T-helper 1 cell treated with Interleukin-12 subunit alpha and Interleukin-12 subunit beta and Interleukin-4 antibody, amounts not matched to agents 30 ng/mL and 1 ng/mL, for 36 hours (primary cell): ENCODE results near the gene SNX22. TPM values are rescaled to one million over a fixed set of nuclear protein-coding genes. Genes with fewer than 3 reads are reported as not detected.

Experiments
- intact Hi-C: fragments of 100-400 bp; cut with micrococcal nuclease; formaldehyde crosslinking; loops from one replicate; pipeline ENCODE4 v1.15.1; 2024
- total RNA-seq: library from RNA; stranded (reverse); gene quantifications from 2 replicates; pipeline ENCODE4 v1.2.3, GENCODE V29; 2022

Gene SNX22
- total RNA-seq, 1 donor from 2014 or later: 0.37 TPM

DNA sequence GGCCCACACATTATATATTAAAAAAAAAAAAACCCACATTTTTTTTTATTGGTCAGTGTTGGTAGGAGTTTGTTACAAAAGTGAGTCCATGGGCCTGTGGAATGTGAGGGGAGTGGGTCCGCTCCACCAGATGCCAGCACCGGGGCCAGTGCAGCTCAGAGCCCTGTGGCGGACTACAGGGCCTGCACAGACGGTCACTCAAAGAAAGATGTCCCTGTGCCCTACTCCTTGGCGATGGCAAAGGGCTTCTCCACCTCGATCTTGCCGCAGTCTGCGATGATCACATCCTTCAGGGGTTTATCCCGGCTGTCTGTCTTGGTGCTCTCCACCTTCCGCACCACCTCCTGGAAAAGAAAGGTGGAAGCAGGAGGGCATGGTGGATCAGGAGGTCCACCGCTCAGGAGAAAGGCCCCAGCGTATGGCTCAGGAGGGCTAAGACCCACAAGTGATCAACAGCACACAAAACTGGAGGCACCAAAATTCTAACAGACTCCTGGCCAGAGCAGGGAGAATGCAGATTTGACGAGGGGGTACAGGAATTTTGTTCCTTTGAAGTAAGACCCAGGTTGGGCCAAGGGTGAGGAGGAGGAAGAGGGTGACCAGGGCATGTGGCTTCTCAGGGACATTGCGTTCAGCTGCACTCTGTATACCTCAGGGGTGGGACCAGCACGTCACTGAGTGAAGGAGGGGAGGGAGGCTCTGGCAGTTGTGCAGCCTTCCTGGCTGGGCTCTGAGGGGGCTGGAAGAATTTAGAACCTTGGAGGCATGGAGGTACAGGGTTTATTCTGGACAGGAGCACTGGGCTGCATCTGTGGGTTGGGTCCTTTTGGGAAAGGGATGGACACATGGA, 4.5 kb downstream of the SNX22 start:
- intact Hi-C loops: no loop called here

DNA sequence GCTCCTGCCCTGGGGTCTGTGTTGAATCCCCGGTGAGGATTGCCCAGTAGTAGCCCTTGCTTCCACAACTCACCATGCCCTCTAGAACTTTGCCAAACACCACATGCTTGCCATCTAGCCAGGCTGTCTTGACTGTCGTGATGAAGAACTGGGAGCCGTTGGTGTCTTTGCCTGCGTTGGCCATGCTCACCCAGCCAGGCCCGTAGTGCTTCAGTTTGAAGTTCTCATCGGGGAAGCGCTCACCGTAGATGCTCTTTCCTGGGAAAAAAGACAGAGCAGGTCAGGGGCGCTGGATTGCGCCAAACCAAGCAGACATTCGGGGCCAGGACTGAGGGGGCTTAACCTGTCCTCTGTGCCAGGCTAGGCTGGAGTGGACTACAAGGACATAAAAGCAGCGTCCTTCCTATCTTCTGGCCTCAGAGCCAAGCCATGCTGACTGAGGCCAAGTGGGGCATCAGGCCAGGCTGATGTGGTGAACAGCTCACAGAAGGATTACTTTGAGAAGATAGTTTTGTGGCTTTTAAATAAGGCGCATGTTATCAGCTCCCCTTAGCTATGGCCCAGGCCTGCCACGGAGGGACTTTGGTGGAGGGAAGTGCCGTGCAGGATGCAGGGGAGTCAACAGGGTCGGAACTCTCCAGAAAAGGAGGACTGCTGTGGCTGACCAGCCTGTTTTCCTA, 5.3 kb downstream of the SNX22 start:
- intact Hi-C loops: no loop called here

GRCh38 chr15:64157599-64158125, 6.1 kb downstream of the SNX22 start:
- intact Hi-C loops: no loop called here

DNA sequence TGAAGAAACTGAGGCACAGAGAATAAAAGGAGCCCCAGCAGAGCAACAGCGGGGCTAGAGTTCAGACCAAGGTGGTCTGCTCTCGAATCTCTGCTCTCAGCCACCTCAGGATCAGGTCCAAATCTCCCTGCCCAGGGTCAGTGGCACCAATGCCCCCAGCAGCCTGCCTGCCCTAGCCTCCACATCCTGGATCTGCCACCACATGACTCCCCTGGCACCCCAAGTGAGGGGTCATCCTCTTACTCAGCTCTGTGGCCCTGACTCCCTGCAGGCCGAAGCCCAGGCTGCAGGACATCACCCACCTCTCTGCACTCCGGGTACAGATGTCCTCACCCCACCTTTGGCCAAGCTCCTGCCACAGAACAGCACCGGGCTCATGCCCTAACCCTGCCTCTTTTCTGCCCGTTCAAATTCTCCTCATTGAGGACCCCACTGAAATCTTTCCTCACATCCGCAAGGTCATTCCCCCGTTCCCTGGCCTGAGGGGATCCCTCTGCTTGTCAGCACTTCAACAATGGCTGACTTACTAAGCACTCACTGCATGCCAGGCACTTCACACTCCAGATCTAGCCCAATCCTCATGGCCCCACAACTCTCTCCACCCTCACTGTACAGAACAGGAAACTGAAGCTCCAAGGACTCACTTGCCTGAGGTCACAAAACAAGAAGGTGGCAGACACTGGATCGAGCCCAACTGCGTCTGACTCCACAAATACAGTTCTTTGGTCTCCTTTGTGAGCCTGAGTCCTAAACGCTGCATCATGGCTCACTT, 7.0 kb downstream of the SNX22 start:
- intact Hi-C loops: no loop called here

GRCh38 chr15:64161688-64162477, 10.4 kb downstream of the SNX22 start:
- intact Hi-C loops: loop anchor here (2.0 to 10.0 kb wide), 7 partner anchors 85 to 1133 kb away; partner anchors contain the start of genes RNU5A-1 and ZNF609

DNA sequence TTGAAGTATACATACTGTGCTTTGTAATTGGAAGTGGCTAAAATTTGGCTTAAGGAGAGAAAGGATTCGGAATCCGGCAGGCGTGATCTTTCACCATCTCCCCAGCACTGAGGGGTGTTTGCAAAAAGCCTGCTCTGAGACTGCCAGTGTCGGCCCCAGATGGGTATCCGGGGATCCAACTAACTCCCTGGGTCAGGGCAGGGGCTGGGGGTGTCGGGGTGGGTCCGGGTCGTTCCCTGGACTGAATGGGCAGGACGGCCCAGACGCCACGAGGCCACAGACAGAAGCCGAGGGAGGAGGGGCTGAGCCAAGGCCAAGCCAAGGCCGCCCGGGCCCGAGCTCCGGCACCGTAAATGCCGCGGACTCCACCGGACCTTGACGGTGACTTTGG, 10.9 kb downstream of the SNX22 start:
- intact Hi-C loops: loop anchor here (2.0 to 10.0 kb wide), 7 partner anchors 84 to 1132 kb away; partner anchors contain the start of genes RNU5A-1 and ZNF609

GRCh38 chr15:64162869-64163658, 11.5 kb downstream of the SNX22 start, which contains the start of gene PPIB:
TSS of gene PPIB (minus strand) at chr15:64163022. CDS start at chr15:64162986, 36 bp downstream.
- intact Hi-C loops: loop anchor here (1.0 to 10.0 kb wide), 15 partner anchors 10 to 1132 kb away; partner anchors contain the start of genes APH1B, CSNK1G1, PCLAF and RNU5A-1

GRCh38 chr15:64163659-64164362, 12.3 kb downstream of the SNX22 start:
- intact Hi-C loops: loop anchor here (1.0 to 10.0 kb wide), 15 partner anchors 11 to 1131 kb away; partner anchors contain the start of genes APH1B, CSNK1G1, PCLAF and RNU5A-1

- intact Hi-C loops: loop anchor here (5.0 to 10.0 kb wide), 5 partner anchors 298 to 1130 kb away; partner anchors contain the start of genes RNU5A-1 and ZNF609
These were observed 12.9 kb downstream of the SNX22 start for GRCh38 chr15:64164436-64164835.

GRCh38 chr15:64166102-64166890, 14.8 kb downstream of the SNX22 start:
- intact Hi-C loops: loop anchor here (10.0 kb wide), 1 partner anchor 1129 kb away; the partner anchor contains the start of gene RNU5A-1

- intact Hi-C loops: no loop called here
These were observed 28.8 kb downstream of the SNX22 start for GRCh38 chr15:64180235-64180824.

DNA sequence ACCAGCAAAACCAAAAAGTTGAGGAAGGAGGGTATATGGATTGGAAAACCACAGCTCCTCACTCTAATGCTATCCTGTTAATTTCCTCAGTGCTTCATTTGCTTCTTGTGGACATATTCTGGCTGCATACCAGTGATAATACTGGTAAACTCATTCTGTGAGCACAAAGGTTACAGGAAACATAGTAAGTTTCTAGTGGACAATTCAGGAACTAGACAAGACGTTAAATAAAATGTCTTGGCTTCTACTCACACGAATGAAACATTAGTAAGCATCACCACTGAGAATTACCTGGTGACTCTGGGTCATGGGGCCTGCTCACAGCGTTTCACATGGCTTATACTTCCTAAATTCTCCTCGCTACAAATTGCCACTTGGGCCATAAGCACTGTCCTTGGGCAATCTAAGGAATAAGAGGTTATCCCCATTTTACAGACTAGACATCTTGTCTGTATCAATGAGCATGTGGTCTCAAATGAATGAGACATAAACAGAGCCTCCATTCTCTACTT, 31.4 kb downstream of the SNX22 start:
- intact Hi-C loops: no loop called here

DNA sequence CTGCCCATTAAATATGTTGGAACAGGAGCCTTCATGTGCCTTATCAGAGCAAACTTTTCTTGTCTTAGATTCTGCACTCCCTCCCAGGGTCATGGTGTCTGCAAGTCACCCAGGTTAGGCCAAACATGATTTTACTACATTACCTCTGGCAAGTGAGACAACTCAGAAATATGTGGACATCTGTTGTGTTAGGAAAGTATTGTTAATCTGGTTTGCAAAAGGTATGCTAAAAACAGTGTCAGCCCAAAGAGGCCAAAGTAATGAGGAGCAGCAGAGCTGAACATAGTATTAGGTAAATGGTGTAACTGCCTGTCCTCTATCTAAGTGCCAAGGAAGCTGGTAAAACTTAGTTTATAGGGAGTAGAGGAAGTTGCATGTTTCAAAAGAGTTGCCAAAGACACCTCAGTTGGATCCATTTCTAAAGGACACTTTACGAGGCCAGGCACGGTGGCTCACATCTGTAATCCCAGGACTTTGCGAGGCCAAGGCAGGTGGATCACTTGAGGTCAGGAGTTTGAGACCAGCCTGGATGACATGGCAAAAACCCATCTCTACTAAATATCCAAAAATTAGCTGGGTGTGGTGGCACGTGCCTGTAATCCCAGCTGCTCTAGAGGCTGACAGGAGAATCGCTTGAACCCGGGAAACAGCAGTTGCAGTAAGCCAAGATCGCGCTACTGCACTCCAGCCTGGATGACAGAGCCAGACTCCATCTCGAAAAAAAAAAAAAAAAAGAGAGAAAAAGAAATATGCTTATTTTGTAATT, 33.8 kb downstream of the SNX22 start:
- intact Hi-C loops: no loop called here

- intact Hi-C loops: loop anchor here (2.0 kb wide), 1 partner anchor 59 kb away; no protein-coding TSS in a partner anchor
These were observed 36.1 kb downstream of the SNX22 start for GRCh38 chr15:64187396-64188191.
